Measurements from ENCODE around the gene NDUFS6.

The NDUFS6 gene

GRCh38 chr5:1855075-1855474 is 53.9 kb downstream of the NDUFS6 start:
- H3K4me3 ChIP-seq (ENCODE audit: low read depth, low read length) = no peak overlapping the region
- no peak for DNase-seq (ENCODE audit: low read depth)
- TF ChIP-seq CTCF (IDR thresholded peaks at IDR 0.05; ENCODE audit: control insufficient read depth, extremely low read depth, insufficient read depth) = no peak

GRCh38 chr5:1855596-1855995 is 54.4 kb downstream of the NDUFS6 start:
- no peak for TF ChIP-seq CTCF (IDR thresholded peaks at IDR 0.05; ENCODE audit: control insufficient read depth, extremely low read depth, insufficient read depth)
- no peak overlapping the region for H3K4me3 ChIP-seq (ENCODE audit: low read depth, low read length)
- no peak for DNase-seq (ENCODE audit: low read depth)

- no peak for TF ChIP-seq CTCF (IDR thresholded peaks at IDR 0.05; ENCODE audit: control insufficient read depth, extremely low read depth, insufficient read depth)
- no peak for DNase-seq (ENCODE audit: low read depth)
- no peak overlapping the region for H3K4me3 ChIP-seq (ENCODE audit: low read depth, low read length)
Measured at GRCh38 chr5:1856596-1857255, 55.5 kb downstream of the NDUFS6 start.

GRCh38 chr5:1857256-1857600 is 56.0 kb downstream of the NDUFS6 start:
- no peak for TF ChIP-seq CTCF (IDR thresholded peaks at IDR 0.05; ENCODE audit: control insufficient read depth, extremely low read depth, insufficient read depth)
- H3K4me3 ChIP-seq (ENCODE audit: low read depth, low read length) = no peak overlapping the region
- no peak for DNase-seq (ENCODE audit: low read depth)

- TF ChIP-seq CTCF (IDR thresholded peaks at IDR 0.05; ENCODE audit: control insufficient read depth, extremely low read depth, insufficient read depth) = no peak
- no peak for DNase-seq (ENCODE audit: low read depth)
- no peak overlapping the region for H3K4me3 ChIP-seq (ENCODE audit: low read depth, low read length)
Measured at GRCh38 chr5:1858436-1858835, 57.2 kb downstream of the NDUFS6 start.

- no peak for DNase-seq (ENCODE audit: low read depth)
- no peak for TF ChIP-seq CTCF (IDR thresholded peaks at IDR 0.05; ENCODE audit: control insufficient read depth, extremely low read depth, insufficient read depth)
- no peak overlapping the region for H3K4me3 ChIP-seq (ENCODE audit: low read depth, low read length)
Measured at GRCh38 chr5:1859099-1859498, 57.9 kb downstream of the NDUFS6 start.

- no peak for DNase-seq (ENCODE audit: low read depth)
- TF ChIP-seq CTCF (IDR thresholded peaks at IDR 0.05; ENCODE audit: control insufficient read depth, extremely low read depth, insufficient read depth) = no peak
- H3K4me3 ChIP-seq (ENCODE audit: low read depth, low read length) = no peak overlapping the region
Measured at GRCh38 chr5:1860021-1860610, 58.9 kb downstream of the NDUFS6 start.
